ENCODE results near the gene KCNMB1. TPM values are rescaled to one million over a fixed set of nuclear protein-coding genes. Genes with fewer than 3 reads are reported as not detected.

KCNMB1 gene
- total and polyA plus RNA-seq, 10 of the 15 experiments (the other 5 are each of a cell fraction or from before 2014, with no cell fraction given), result 1.2 to 3.6 (median 2.6) TPM

- in situ Hi-C loops (cut with MboI), result loop anchor here (5.0 kb wide), 1 partner anchor 187 kb away; no protein-coding TSS in a partner anchor
- H3K4me3 ChIP-seq, result no peak overlapping the region
- no peak for FAIRE-seq
- ChIA-PET RAD21 (ENCODE audit: unreplicated experiment) (no interaction called here), POLR2A (no interaction called here), SMC1A (ENCODE audit: uncharacterized antibody, unreplicated experiment) (interaction anchor here (0.6 to 2.5 kb wide), 4 partner anchors 10 to 77 kb away, joined by 3 to 8 read pairs (median 3); no protein-coding TSS in a partner anchor), CTCF (interaction anchor here (1.0 to 1.5 kb wide), 7 partner anchors 11 to 191 kb away, joined by 3 to 7 read pairs (median 3); no protein-coding TSS in a partner anchor)
- DNase-seq (ENCODE audit: low read depth, low spot score), result no peak
- no peaks in the 10 kb centered on the region for H3K27me3 ChIP-seq (replicated peaks in 1 of 2; ENCODE audit: control insufficient read depth in 2 of 2, insufficient read depth in 2 of 2, low read length in 1 of 2)
- no peak for ATAC-seq
- no peak overlapping the region for H3K4me2 ChIP-seq (ENCODE audit: control insufficient read depth, insufficient read depth)
- TF ChIP-seq ZSCAN29 (IDR thresholded peaks at IDR 0.05), result no peak
- no peak for TF ChIP-seq JUND (IDR thresholded peaks at IDR 0.05; ENCODE audit: low read depth, low read length)
- TF ChIP-seq NFXL1 (IDR thresholded peaks at IDR 0.05; ENCODE audit: borderline replicate concordance), result no peak
- no peak for TF ChIP-seq SPI1 (IDR thresholded peaks at IDR 0.05; ENCODE audit: borderline replicate concordance, insufficient read depth, low read depth, low read length)
- TF ChIP-seq ZNF592 (IDR thresholded peaks at IDR 0.05), result no peak
- TF ChIP-seq E2F8 (IDR thresholded peaks at IDR 0.05; ENCODE audit: low read depth, partially characterized antibody), result no peak
- TF ChIP-seq TARDBP (IDR thresholded peaks at IDR 0.05; ENCODE audit: borderline replicate concordance), result no peak
- no peak for TF ChIP-seq SRF (IDR thresholded peaks at IDR 0.05; ENCODE audit: low read depth in 2 of 2, low read length in 2 of 2)
- no peak for TF ChIP-seq MYB (IDR thresholded peaks at IDR 0.05; ENCODE audit: borderline replicate concordance, low read depth, low read length)
- TF ChIP-seq PML (IDR thresholded peaks at IDR 0.05; ENCODE audit: low read length), result no peak
- TF ChIP-seq RFX5 (IDR thresholded peaks at IDR 0.05; ENCODE audit: low read depth, low read length), result no peak
- TF ChIP-seq RBBP5 (conservative IDR thresholded peaks at IDR 0.05), result no peak
- TF ChIP-seq YY1 (IDR thresholded peaks at IDR 0.05; ENCODE audit: low read depth, low read length), result no peak
- TF ChIP-seq ESRRA (IDR thresholded peaks at IDR 0.05; ENCODE audit: low read length), result no peak
- H3K27ac ChIP-seq (ENCODE audit: control insufficient read depth, insufficient read depth), result no peak overlapping the region
- no TSS peak for BruUV-seq (replicated peaks)
- no peaks in the 10 kb centered on the region for H3K36me3 ChIP-seq (ENCODE audit: control insufficient read depth in 2 of 2, insufficient read depth in 2 of 2, low read length in 1 of 2)
- H3K4me1 ChIP-seq (ENCODE audit: control insufficient read depth, insufficient read depth, low read length), result no peaks in the 10 kb centered on the region
- no peak overlapping the region for H2AFZ ChIP-seq (ENCODE audit: control insufficient read depth, low read depth, low read length)
- H4K20me1 ChIP-seq (ENCODE audit: control insufficient read depth, insufficient read depth), result no peaks in the 10 kb centered on the region
- H3K9ac ChIP-seq (ENCODE audit: control insufficient read depth, insufficient read depth, low read length), result no peak overlapping the region
- no peaks in the 10 kb centered on the region for H3K9me3 ChIP-seq (replicated peaks; ENCODE audit: control insufficient read depth, insufficient read depth, low read length)
- intact Hi-C loops (cut with micrococcal nuclease; ENCODE audit: unreplicated experiment), result no loop called here
- H3K79me2 ChIP-seq (ENCODE audit: control insufficient read depth, insufficient read depth, low read length), result no peaks in the 10 kb centered on the region
- 62% methylated on average over 6 of the region's 6 CpGs for WGBS (ENCODE audit: insufficient coverage, insufficient replicate concordance, low lambda C conversion rate, missing lambda C conversion rate)
Observed at GRCh38 chr5:170414786-170415185, 25.6 kb upstream of the KCNMB1 start.
